Adipose tissue (tissue), 3 donors: ENCODE results near the gene PTS. TPM values are rescaled to one million over a fixed set of nuclear protein-coding genes. Genes with fewer than 3 reads are reported as not detected.

Experiments
- H3K27ac ChIP-seq: one replicate; pipeline ENCODE4 v1.5.1; 2013; ENCODE audit warnings: low read depth, low read length
- WGBS, 3 donors: extraction: QIAGEN DNeasy Blood & Tissue Kit; methylation state at CpG; one replicate each; pipeline ENCODE4 v1.1.7; 2013; 5-methylcytosine and 5-hydroxymethylcytosine counted together
- polyA plus RNA-seq, 3 donors: library from polyadenylated mRNA; stranded (reverse); fragments of 200-250 nt; gene quantifications; one replicate each; pipeline ENCODE4 v1.2.3, GENCODE V29; 2013
- donor health status: healthy with polysubstance abuse.
- donor health status: Bipolar disorder and iron deficiency.
- donor health status: healthy.

The PTS gene
- polyA plus RNA-seq, 3 donors, result 10.4 to 36.1 (median 25.6) TPM

DNA sequence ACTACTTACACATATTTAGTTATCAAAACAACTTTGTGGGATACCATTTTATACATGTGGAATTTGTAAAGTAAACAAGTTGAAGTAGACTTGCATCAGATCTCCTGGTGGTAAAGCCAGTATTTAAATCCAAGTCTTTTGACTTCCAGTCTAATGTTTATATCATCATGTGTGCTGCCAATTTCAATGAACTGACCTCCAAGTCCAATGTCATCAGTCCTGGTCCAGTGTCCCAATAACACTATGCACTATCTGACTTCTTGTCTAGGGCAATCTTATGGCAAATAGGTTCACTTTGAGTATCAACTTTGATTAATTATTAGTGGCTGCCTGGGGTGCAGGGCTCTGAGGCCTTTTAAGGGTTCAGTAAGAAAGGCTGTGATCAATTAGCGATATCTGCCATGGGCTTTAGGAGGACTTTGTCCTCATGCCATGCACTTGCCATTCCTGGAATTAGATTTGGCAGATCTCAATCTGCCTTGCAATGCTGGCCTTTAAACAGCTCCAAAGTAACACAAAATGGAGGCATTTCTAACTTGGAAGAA, 9.6 kb upstream of the PTS start:
- 74 to 100% (median 88%) methylated on average over 1 of the region's 1 CpG for whole genome bisulfite sequencing, 3 donors
- H3K27ac ChIP-seq, result no peak overlapping the region

DNA sequence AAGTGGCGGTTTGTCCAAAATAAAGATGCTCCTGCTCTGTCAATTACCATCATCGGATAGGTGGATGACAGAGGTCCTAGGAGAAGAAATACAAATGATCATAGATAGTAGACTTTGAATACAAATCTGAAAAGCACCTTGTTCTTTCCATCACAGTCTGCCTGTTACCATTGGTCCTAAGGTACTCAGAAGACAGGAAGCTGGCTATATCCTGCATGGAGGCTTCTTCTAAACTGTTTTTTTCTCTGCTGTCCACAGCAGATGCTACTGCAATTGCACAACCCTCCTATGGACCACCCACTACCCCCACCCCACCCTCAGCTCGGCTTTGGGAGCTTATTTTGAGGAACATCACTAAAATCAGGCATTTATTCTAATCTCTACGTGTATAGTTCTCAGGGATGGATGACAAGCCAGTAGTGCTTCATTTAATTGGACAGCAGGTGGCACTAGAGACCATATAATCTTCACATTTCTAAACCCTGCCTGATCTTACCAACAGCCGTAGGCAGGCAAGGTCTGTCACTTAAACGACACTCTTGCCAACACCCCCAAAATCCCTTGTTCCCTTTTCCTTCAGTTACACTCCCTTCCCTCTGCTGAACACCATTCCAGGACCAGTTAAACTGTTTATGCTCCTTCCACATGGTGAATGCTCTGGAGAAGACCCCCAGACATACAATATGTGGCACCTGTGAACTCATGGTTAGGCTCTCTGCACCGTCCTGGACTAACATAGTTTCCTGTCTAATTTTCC, 6.6 kb upstream of the PTS start:
- no peak overlapping the region for H3K27ac ChIP-seq
- 31 to 33% (median 32%) methylated on average over 7 of the region's 7 CpGs for WGBS, 3 donors

DNA sequence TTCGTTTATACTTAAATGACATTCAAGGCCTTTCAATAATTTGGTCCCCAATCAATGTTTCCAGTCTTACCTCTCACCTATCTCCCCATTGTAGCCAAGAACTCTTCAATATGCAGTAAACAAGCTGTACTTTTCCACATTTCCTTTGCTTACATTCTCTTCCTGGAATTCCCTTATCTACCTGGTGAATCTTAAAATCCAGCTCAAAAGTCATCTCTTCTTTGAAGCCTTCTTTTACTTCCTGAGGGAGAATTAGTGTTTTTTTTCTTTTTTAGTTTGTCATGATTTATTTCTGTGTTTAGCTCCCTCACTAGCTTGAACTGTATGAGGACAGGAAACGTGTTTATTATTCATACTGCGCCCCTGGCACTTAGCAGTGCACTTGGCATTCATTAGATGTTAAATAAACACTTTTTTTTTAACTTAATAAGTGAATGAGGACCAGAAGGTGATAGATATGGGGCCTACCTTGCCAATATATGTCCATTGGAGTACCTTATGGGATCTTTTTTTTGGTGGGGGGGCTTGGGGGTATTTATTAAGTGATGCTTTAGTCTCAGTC, 4.9 kb upstream of the PTS start:
- H3K27ac ChIP-seq, result no peak overlapping the region
- 32 to 67% (median 63%) methylated on average over 3 of the region's 3 CpGs for WGBS, 3 donors

DNA sequence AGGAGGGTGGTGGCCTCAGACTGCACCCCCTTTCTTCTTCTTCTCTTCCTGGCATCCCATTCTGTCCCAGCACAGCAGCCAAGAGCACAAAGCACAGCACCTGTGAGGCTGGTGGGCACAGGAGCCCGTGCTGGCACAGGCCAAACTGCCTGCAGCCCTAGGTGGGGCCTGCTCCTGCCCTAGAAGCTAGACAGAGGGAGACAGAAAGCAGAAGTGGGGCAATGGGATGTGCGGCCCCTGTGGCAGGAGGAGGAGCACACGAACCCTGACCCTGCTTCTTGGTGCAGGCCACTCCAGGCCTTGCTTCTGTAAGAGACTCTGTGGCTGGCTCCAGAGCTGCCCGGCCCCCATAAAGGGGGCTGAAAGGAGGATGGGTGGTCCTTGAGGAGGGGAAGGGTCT, 3.9 kb upstream of the PTS start:
- WGBS, 3 donors, result 66 to 82% (median 72%) methylated on average over 4 of the region's 4 CpGs

DNA sequence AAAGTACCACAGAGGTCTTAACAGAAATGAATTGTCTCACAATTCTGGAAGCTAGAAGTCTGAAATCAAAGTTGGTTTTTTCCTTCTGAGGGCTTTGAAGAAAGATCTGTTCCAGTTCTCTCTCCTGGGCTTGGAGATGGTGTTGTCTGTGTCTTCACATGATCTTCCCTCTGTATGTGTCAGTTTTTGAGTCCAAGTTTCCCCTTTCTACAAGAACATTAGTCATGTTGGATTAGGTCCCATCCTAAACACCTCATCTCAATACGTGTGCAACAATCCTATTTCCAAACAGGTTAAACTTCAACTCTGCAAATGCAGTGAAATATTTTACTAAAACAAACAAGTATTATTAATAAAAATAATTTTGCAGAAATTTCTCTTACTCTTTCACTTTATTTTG, 3.1 kb upstream of the PTS start:
- no peak overlapping the region for H3K27ac ChIP-seq
- 44 to 50% (median 44%) methylated on average over 1 of the region's 1 CpG for WGBS, 3 donors

More for the DNA sequence above, 3.9 kb upstream of the PTS start:
- no peak overlapping the region for H3K27ac ChIP-seq

DNA sequence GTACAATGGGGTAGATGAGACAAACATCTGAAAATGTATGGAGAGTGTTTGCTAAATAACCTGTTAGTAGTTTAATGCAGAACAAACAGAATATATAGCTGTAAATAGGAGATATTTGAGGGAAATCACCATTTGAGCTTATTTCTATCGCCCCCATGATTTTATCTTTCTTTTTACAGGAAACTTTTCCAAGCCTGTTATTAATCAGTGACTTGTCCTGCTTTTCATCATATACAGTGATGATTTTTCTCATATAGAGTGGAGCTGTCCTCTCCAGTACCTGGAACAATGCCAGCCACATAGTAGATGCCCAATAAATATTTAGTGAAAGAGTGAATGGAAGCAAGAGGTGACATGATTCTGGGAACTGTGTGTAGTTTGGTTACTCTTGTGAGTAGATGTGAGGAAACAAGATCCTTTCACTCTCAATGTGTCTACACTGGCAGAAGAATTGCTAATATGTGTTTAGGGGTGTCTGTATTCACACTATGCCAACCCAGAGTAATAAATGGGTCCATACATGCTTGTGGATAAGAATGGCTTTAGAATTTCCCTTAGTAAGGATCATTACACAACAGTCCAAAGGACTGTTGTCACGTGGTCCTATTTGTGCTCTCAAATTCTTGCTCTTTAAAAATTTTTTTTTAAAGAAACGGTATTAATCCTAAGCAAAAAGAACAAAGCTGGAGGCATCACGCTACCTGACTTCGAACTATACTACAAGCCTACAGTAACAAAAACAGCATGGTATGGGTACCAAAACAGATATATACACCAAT, 2.3 kb upstream of the PTS start:
- 86 to 93% (median 91%) methylated on average over 5 of the region's 5 CpGs for WGBS, 3 donors

DNA sequence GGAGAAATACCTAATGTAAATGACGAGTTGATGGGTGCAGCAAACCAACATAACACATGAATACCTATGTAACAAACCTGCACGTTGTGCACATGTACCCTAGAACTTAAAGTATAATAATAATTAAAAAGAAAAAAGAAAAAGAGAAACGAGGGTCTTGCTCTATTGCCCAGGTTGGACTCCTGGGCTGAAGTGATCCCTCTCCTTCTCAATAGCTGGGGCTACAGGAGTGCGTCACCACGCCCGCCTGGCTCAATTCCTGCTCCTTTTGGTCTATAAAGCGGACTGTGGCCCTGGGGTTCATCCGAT, 521 bp upstream of the PTS start:
- WGBS, 3 donors, result 24 to 49% (median 39%) methylated on average over 7 to 8 of the region's 8 CpGs
- H3K27ac ChIP-seq, result peak overlapping the region; percentile 84

More for the DNA sequence above, 2.3 kb upstream of the PTS start:
- H3K27ac ChIP-seq, result no peak overlapping the region

DNA sequence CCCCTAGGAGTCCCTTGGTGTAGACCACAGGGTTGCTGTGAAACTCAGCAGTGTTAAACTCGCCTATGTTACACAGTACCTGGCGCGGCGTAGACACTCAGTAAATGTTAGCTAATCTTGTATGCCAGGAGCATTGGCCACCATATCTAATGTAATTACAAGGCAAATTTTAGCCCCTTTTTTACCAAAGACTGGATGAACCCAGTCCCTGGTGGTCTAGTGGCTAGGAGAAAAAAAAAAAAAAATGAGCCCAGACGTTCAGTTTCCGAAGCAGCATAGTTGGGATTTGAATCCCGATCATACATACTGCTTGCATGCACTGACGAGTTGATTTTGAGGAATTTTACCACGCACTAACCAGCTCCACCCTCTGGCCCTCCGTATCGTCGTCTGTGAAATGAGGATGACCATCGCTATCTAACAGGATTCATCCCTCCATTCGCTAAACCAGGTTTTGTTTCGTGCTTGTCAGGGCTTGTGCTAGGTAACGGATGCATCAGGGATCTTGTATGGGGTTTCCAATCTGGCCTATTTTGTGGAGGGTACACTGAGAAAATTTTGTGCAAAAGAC, 688 bp downstream of the PTS start:
- WGBS, 3 donors, result 6 to 9% (median 7%) methylated on average over 16 of the region's 16 CpGs

DNA sequence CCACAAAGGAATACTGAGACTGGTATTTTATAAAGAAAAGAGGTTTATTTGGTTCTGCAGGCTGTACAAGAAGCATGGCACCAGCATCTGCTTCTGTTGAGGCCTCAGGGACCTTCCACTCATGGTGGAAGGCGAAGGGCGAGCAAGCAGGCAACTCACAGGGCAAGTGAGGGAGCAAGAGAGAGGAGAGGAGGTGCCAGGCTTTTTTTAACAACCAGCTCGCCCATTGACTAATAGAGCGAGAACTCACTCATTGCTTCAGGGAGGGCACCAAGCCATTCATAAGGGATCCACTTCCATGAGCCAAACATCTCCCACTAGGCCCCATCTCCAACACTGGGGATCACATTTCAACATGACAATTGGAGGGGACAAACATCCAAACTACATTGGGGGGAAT, 1.2 kb downstream of the PTS start:
- WGBS, 3 donors, result 75 to 92% (median 92%) methylated on average over 4 of the region's 4 CpGs

More for the DNA sequence above, 688 bp downstream of the PTS start:
- peak overlapping the region; percentile 84 for H3K27ac ChIP-seq

DNA sequence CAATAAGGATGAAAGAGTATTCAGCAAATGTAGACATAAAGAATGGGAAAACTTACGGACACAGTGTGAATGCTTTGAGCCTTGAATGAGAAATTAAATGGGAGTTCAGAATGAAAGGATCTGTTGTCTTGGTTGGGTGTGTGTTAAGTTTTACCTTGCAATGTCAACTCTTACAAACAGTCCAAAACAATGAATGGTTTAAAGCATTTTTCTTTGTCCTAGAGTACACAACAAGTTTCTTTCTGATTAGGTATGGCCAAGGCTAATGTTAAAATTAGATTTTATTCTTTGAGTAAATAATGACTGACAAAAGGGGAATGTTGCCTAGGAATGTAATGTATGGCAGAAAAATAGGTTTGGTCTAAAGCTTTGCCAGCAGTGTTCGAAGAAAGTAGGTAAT, 2.5 kb downstream of the PTS start:
- no peak overlapping the region for H3K27ac ChIP-seq
- 86 to 97% (median 97%) methylated on average over 2 of the region's 2 CpGs for WGBS, 3 donors

More for the DNA sequence above, 1.2 kb downstream of the PTS start:
- H3K27ac ChIP-seq, result no peak overlapping the region

DNA sequence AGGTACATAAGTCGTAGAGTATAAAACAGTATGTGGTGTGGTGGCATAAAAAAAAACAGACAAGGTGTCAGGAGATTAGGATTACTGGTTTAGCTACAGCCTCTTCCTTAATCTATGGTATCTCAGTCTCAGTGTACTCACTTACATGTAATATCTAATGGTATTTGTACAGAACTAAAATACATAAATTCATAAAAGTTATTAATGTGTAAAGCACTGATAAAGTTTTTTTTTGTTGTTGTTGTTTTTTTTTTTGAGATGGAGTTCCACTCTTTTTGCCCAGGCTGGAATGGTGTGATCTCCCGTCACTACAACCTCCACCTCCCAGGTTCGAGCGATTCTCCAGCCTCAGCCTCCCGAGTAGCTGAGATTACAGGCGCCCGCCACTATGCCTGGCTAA, 2.9 kb downstream of the PTS start:
- WGBS, 3 donors, result 93 to 98% (median 95%) methylated on average over 7 of the region's 7 CpGs
- no peak overlapping the region for H3K27ac ChIP-seq

DNA sequence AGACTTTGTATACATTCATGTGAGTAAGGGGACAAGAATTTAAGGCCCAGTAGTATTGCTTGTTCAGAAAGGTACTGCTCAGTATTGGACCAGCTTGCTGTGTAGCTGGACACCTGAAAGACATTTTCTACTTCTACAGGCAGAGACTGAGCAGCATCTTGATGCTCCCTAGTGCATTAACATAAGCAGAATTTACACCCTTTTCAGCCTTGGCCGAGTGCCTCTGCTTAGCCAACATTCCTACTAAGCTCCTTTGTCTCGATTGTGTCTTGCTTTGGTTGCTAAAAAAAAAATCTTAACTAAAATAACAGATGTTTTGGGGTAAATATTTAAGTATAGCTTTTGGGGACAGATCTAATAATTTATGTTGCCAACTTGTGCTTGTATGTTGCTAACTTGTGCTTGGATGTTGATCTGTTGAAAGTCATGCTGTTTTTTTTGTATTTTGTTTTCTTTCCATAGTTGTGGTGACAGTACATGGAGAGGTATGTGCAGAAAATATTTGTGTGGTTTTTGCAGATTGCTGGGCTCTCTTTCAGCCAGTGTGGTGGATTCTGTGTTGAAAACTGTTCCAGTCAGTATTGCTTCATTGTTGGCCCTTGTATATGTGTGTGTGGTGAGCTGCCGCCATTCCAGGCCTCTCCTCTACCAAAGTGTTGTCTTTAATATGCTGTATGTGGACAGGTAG, 3.7 kb downstream of the PTS start:
- WGBS, 3 donors, result 62 to 84% (median 77%) methylated on average over 3 of the region's 3 CpGs
- no peak overlapping the region for H3K27ac ChIP-seq

DNA sequence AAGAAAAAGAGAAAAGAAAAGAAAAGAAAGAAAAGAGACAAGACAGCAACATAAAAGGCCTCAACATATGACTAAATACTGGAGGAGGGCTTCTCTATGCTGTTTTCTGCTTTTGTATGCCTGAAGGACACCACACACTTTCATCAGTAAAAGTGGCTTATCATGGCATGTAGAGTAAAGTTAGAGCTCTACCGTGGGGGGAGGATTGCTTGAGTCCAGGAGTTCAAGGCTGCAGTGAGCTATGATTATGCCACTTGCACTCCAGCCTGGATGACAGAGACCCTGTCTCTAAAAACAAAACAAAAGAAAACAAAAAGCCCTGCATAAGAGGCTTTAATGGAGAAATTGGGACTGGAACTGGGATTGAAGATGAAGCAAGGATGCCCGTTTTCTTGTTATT, 5.7 kb downstream of the PTS start:
- WGBS, 3 donors, result 66 to 82% (median 82%) methylated on average over 2 of the region's 2 CpGs
- no peak overlapping the region for H3K27ac ChIP-seq

DNA sequence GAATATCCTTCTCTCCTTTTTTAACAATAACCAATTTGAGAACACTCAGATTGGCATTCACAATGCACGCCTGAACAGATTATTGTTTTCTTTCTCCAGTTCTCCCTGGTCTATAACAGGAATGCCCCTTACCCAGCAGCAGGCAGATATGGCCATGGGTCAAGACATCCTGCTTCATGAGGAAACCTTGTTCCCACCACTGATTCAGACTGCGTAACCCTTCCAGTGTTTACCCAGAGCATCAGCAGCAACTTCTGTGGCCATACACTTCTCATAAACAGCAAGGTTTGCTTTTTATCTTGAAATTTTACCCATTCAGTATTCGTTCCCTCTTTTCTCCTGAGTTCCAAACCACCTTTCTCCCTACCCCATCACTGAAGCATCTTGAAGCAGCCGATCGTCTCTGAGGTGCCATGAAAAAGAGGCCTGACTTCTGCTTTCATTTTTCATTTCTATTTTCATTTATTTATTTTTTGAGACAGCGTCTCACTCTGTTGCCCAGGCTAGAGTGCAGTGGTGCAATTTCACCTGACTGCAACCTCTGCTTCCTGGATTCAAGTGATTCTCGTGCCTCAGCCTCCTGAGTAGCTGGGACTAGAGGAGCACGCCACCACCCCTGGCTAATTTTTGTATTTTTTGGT, 9.6 kb downstream of the PTS start:
- H3K27ac ChIP-seq, result no peak overlapping the region
- 93 to 98% (median 95%) methylated on average over 8 of the region's 8 CpGs for WGBS, 3 donors

DNA sequence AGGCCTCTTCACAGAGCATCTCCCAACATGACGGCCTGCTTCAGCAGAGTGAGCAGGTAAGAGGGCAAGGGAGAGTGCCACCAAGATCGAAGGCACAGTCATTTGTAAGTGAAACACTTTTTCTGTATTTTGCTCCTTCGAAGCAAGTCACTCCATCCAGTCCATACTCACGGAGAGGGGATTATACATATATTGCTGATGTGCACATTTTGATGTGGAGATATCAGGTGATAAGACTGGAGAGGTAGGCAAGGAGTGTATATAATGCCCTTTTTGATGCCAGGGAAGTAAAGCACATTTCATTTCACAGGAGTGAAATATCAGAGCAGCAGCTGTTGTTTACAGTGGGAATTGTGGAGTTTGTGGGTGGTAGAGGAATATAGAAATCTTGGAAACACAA, 11.2 kb downstream of the PTS start:
- H3K27ac ChIP-seq, result no peak overlapping the region
- WGBS, 3 donors, result 95 to 96% (median 96%) methylated on average over 4 of the region's 4 CpGs

DNA sequence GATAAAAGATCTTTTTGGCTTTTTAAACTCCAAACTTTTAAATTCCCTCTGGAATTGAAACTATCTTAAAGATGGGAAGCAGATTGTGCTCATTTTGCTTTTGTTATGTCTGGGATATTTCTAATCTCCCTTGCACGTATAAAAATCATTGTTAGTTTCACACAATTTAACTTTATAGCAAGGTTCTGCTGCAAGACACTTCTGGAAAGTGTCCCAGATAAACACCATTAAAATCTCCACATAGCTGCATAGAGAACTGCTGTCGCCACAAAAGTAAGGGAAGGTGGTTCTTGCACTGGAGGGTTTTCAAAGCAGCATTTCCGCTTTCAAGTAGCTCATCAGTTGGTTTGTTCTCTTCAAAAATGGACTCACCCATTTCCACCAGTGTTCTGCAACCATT, 11.8 kb downstream of the PTS start:
- no peak overlapping the region for H3K27ac ChIP-seq
- WGBS, 3 donors, result 82 to 94% (median 85%) methylated on average over 3 of the region's 3 CpGs

DNA sequence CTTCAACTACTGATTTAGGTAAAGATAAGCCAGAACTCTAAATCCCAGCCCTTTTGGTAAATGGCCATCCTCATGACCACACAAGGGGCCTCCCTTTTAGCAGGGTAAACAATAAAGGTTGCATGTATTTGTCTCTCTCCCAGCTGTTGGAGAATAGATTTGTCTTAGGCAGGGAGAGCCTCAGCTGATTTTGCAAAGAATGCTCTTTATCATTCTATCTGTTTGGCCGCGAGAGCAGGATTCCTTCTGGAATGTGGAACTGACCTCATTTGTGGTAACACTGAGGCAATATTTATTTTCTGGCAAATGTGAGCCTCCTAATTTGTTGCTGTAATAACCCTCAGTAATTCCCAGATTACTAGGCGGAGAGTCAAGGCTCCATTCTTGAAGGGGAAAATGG, 15.3 kb downstream of the PTS start:
- WGBS, 3 donors, result 59 to 78% (median 62%) methylated on average over 3 of the region's 3 CpGs
- H3K27ac ChIP-seq, result no peak overlapping the region

DNA sequence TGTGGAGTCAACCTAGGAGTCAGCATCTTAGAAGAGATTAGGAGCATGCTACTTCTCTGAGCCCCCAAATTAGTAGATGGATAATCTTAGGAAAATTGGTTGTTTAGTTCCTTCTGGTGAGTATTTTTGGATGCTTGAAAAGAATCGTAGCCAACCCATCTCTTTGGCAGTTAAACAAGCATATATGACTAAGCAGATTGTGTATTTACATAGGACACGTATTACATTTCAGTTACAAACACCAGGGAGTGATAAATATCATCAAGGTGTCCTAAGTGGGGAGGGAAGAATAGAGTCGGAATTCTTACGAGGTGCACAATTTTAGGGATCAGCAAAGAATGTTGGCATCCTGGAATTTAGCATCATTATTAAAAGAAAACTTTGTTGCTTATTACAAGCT, 21.0 kb downstream of the PTS start:
- H3K27ac ChIP-seq, result no peak overlapping the region
- whole genome bisulfite sequencing, 3 donors, result 53 to 60% (median 59%) methylated on average over 4 of the region's 4 CpGs
